H9 (cell line): ENCODE measurements around the gene SLC44A3. TPM values are rescaled to one million over a fixed set of nuclear protein-coding genes. Genes with fewer than 3 reads are reported as not detected.

Experiments
- DNase-seq: peaks from one replicate; pipeline ENCODE4 v3.0.0-alpha.2; 2017
- H2AFZ ChIP-seq: one replicate; pipeline ENCODE4 v1.6.1; 2013; ENCODE audit warnings: mild to moderate bottlenecking, low read length, control low read depth, moderate library complexity
- H2AK5ac ChIP-seq: 2 replicates; pipeline ENCODE4 v1.6.1; 2013; ENCODE audit warnings: low read length, control low read depth, mixed read lengths; ENCODE audit not compliant: insufficient read length
- H2BK120ac ChIP-seq: one replicate; pipeline ENCODE4 v1.6.1; 2013; ENCODE audit warnings: low read depth, mild to moderate bottlenecking, low read length, control low read depth, inconsistent platforms; ENCODE audit not compliant: poor library complexity, severe bottlenecking
- H2BK12ac ChIP-seq: 2 replicates; pipeline ENCODE4 v1.6.1; 2013; ENCODE audit warnings: low read length, control low read depth, mixed read lengths, low read depth; ENCODE audit not compliant: insufficient read length
- H2BK15ac ChIP-seq: 2 replicates; pipeline ENCODE4 v1.6.1; 2013; ENCODE audit warnings: low read depth, low read length, control low read depth
- H2BK20ac ChIP-seq: one replicate; pipeline ENCODE4 v1.6.1; 2013; ENCODE audit warnings: low read depth, mild to moderate bottlenecking, low read length, control low read depth, inconsistent platforms; ENCODE audit not compliant: poor library complexity, severe bottlenecking
- H2BK5ac ChIP-seq: 2 replicates; pipeline ENCODE4 v1.6.1; 2013; ENCODE audit warnings: low read length, control low read depth, mixed read lengths; ENCODE audit not compliant: insufficient read length
- H3K14ac ChIP-seq: 2 replicates; pipeline ENCODE4 v1.6.1; 2013; ENCODE audit warnings: low read length, control low read depth; ENCODE audit not compliant: insufficient read depth
- H3K18ac ChIP-seq: 2 replicates; pipeline ENCODE4 v1.6.1; 2013; ENCODE audit warnings: low read depth, mild to moderate bottlenecking, mixed read lengths, low read length, control low read depth; ENCODE audit not compliant: insufficient read length
- H3K23ac ChIP-seq: 2 replicates; pipeline ENCODE4 v1.6.1; 2013; ENCODE audit warnings: low read length, control low read depth, mixed read lengths, low read depth; ENCODE audit not compliant: insufficient read length
- H3K23me2 ChIP-seq: 2 replicates; pipeline ENCODE4 v1.6.1; 2013; ENCODE audit warnings: low read depth, mild to moderate bottlenecking, mixed read lengths, low read length, control low read depth; ENCODE audit not compliant: insufficient read length, poor library complexity, severe bottlenecking
- H3K27ac ChIP-seq: 2 replicates; pipeline ENCODE4 v1.5.1; 2013; ENCODE audit warnings: low read length, control low read depth, mixed read lengths, low read depth; ENCODE audit not compliant: insufficient read length
- H3K27me3 ChIP-seq: 2 replicates; pipeline ENCODE4 v1.6.1; 2013; ENCODE audit warnings: low read length, control low read depth, inconsistent platforms; ENCODE audit not compliant: insufficient read depth
- H3K4ac ChIP-seq: 2 replicates; pipeline ENCODE4 v1.6.1; 2013; ENCODE audit warnings: low read depth, mild to moderate bottlenecking, control low read depth, inconsistent platforms, low read length, moderate library complexity
- H3K4me1 ChIP-seq: 2 replicates; pipeline ENCODE4 v1.6.1; 2013; ENCODE audit warnings: low read length, control low read depth, inconsistent platforms; ENCODE audit not compliant: insufficient read depth
- H3K4me2 ChIP-seq: 2 replicates; pipeline ENCODE4 v1.6.1; 2013; ENCODE audit warnings: low read length, control low read depth, mixed read lengths; ENCODE audit not compliant: insufficient read length, insufficient read depth
- H3K56ac ChIP-seq: 2 replicates; pipeline ENCODE4 v1.6.1; 2013; ENCODE audit warnings: low read depth, mild to moderate bottlenecking, mixed read lengths, low read length, control low read depth; ENCODE audit not compliant: insufficient read length
- H3K79me1 ChIP-seq: 2 replicates; pipeline ENCODE4 v1.6.1; 2013; ENCODE audit warnings: low read depth, mild to moderate bottlenecking, moderate library complexity, low read length, control low read depth, inconsistent platforms; ENCODE audit not compliant: insufficient read depth, poor library complexity, severe bottlenecking
- H3K79me2 ChIP-seq: 2 replicates; pipeline ENCODE4 v1.6.1; 2013; ENCODE audit warnings: low read length, control low read depth, inconsistent platforms; ENCODE audit not compliant: insufficient read depth
- H3K9ac ChIP-seq: 2 replicates; pipeline ENCODE4 v1.6.1; 2013; ENCODE audit warnings: low read length, control low read depth, mixed read lengths; ENCODE audit not compliant: insufficient read length; ENCODE audit errors: extremely low read depth
- H3K9me3 ChIP-seq: one replicate; pipeline ENCODE4 v1.6.1; 2013; ENCODE audit warnings: low read depth, low read length, inconsistent platforms; ENCODE audit not compliant: control insufficient read depth
- H3T11ph ChIP-seq: one replicate; pipeline ENCODE4 v1.6.1; 2013; ENCODE audit warnings: mild to moderate bottlenecking, low read length, control low read depth, inconsistent platforms
- H4K20me1 ChIP-seq: one replicate; pipeline ENCODE4 v1.6.1; 2013; ENCODE audit not compliant: control insufficient read depth, insufficient read length, insufficient read depth
- H4K5ac ChIP-seq: 2 replicates; pipeline ENCODE4 v1.6.1; 2013; ENCODE audit warnings: low read depth, mild to moderate bottlenecking, mixed read lengths, low read length, control low read depth; ENCODE audit not compliant: insufficient read length
- H4K8ac ChIP-seq: replicated peaks from 2 replicates; pipeline ENCODE4 v1.6.1; 2013; ENCODE audit warnings: low read length, control low read depth, mixed read lengths, low read depth; ENCODE audit not compliant: insufficient read length
- H4K91ac ChIP-seq: 2 replicates; pipeline ENCODE4 v1.6.1; 2013; ENCODE audit warnings: low read depth, mild to moderate bottlenecking, moderate library complexity, mixed read lengths, low read length, control low read depth; ENCODE audit not compliant: insufficient read length
- H3K27ac Mint-ChIP-seq, 3 experiments: 2 replicates in 2 of 3; 3 replicates in 1 of 3; pipeline ENCODE4 v1.8.0; 2020 to 2021; ENCODE audit warnings: mixed read lengths in 3 of 3, mild to moderate bottlenecking in 1 of 3, moderate library complexity in 1 of 3
- H3K27me3 Mint-ChIP-seq: 2 replicates; pipeline ENCODE4 v1.8.0; 2021; ENCODE audit warnings: low read depth, mild to moderate bottlenecking, moderate library complexity, mixed read lengths
- H3K36me3 Mint-ChIP-seq, 3 experiments: 2 replicates in 2 of 3; 3 replicates in 1 of 3; pipeline ENCODE4 v1.8.0; 2020 to 2021; ENCODE audit warnings: low read depth in 3 of 3, mixed read lengths in 3 of 3; ENCODE audit not compliant: insufficient read depth in 1 of 3
- H3K4me1 Mint-ChIP-seq, 2 experiments: 2 replicates each; pipeline ENCODE4 v1.8.0; 2020; ENCODE audit warnings: mixed read lengths in 2 of 2
- H3K4me3 Mint-ChIP-seq, 2 experiments: 2 replicates in 1 of 2; 3 replicates in 1 of 2; pipeline ENCODE4 v1.8.0; 2020 to 2021; ENCODE audit warnings: mild to moderate bottlenecking in 2 of 2, mixed read lengths in 2 of 2, moderate library complexity in 1 of 2
- H3K9me3 Mint-ChIP-seq, 2 experiments: 2 replicates in 1 of 2; 3 replicates in 1 of 2; pipeline ENCODE4 v1.8.0; 2020; ENCODE audit warnings: mild to moderate bottlenecking in 2 of 2, mixed read lengths in 2 of 2, moderate library complexity in 1 of 2
- WGBS: extraction: QIAGEN DNeasy Blood & Tissue Kit; methylation state at CpG from one replicate; pipeline ENCODE4 v1.1.7; 2013; ENCODE audit warnings: missing lambda C conversion rate, low lambda C conversion rate, mixed read lengths; ENCODE audit not compliant: insufficient read length; ENCODE audit errors: extremely low coverage; 5-methylcytosine and 5-hydroxymethylcytosine counted together
- total RNA-seq: library from RNA; stranded (reverse); gene quantifications from 2 replicates; pipeline ENCODE4 v1.2.1, GENCODE V29; 2021
- TF ChIP-seq, protein P1 (sequence below): fragments of 200-600 bp; sonication (generic); conservative IDR thresholded peaks from 3 replicates; pipeline ENCODE4 v1.8.0; 2021; ENCODE audit warnings: antibody characterized with exemption, mild to moderate bottlenecking

The SLC44A3 gene
- total RNA-seq, 1 experiment from 2014 or later, result 5.5 TPM

GRCh38 chr1:94926126-94926914 is 106.2 kb downstream of the SLC44A3 start:
- peak overlapping the region; percentile 36 for H2BK5ac ChIP-seq
- H3K4ac ChIP-seq, result peak overlapping the region; percentile 97
- H2AK5ac ChIP-seq, result no peak overlapping the region
- H3K56ac ChIP-seq, result peak overlapping the region; percentile 67
- peak overlapping the region; percentile 83 for H2BK120ac ChIP-seq
- H4K91ac ChIP-seq, result peak overlapping the region; percentile 99
- H4K20me1 ChIP-seq, result no peaks in the 10 kb centered on the region
- peak overlapping the region; percentile 3 for H3T11ph ChIP-seq
- H3K36me3 Mint-ChIP-seq, result peaks cover 18 to 34% (median 27%) of the 10 kb centered on the region in 3 experiments
- no CpG with 5 or more reads among the region's 78 CpGs for WGBS
- H3K4me1 Mint-ChIP-seq, result peaks cover 65 to 72% of the 10 kb centered on the region in 2 experiments
- H3K23me2 ChIP-seq, result peaks cover 18% of the 10 kb centered on the region
- H3K4me3 Mint-ChIP-seq, result peak overlapping the region; percentile 95 to 98
- peak overlapping the region; percentile 97 for H3K18ac ChIP-seq
- peak overlapping the region; percentile 92 for H3K9ac ChIP-seq
- peak overlapping the region; percentile 59; the same call in 1 of the 2 replicates for H2BK15ac ChIP-seq
- H3K9me3 Mint-ChIP-seq, result peaks cover 0 to 2% of the 10 kb centered on the region in 2 experiments; a peak in 1 of 5 replicates
- H2BK20ac ChIP-seq, result no peak overlapping the region
- TF ChIP-seq, protein P1, sequence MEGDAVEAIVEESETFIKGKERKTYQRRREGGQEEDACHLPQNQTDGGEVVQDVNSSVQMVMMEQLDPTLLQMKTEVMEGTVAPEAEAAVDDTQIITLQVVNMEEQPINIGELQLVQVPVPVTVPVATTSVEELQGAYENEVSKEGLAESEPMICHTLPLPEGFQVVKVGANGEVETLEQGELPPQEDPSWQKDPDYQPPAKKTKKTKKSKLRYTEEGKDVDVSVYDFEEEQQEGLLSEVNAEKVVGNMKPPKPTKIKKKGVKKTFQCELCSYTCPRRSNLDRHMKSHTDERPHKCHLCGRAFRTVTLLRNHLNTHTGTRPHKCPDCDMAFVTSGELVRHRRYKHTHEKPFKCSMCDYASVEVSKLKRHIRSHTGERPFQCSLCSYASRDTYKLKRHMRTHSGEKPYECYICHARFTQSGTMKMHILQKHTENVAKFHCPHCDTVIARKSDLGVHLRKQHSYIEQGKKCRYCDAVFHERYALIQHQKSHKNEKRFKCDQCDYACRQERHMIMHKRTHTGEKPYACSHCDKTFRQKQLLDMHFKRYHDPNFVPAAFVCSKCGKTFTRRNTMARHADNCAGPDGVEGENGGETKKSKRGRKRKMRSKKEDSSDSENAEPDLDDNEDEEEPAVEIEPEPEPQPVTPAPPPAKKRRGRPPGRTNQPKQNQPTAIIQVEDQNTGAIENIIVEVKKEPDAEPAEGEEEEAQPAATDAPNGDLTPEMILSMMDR, result peak; percentile 67
- no peaks in the 10 kb centered on the region for H3K27me3 Mint-ChIP-seq
- H3K14ac ChIP-seq, result peak overlapping the region; percentile 93
- H3K23ac ChIP-seq, result peak overlapping the region; percentile 43
- peak overlapping the region; percentile 82 for H3K27ac ChIP-seq
- DNase-seq, result peak; percentile 58
- H3K79me1 ChIP-seq, result peaks cover 5% of the 10 kb centered on the region
- no peak overlapping the region for H4K8ac ChIP-seq
- H2BK12ac ChIP-seq, result peak overlapping the region; percentile 83
- peaks cover 19% of the 10 kb centered on the region; the same call in 1 of the 2 replicates for H3K4me1 ChIP-seq
- H3K9me3 ChIP-seq, result no peaks in the 10 kb centered on the region
- H3K79me2 ChIP-seq, result peaks cover 31% of the 10 kb centered on the region
- peak overlapping the region; percentile 100 for H3K27ac Mint-ChIP-seq
- peak overlapping the region; percentile 79 for H3K4me2 ChIP-seq
- no peaks in the 10 kb centered on the region for H3K27me3 ChIP-seq
- H2AFZ ChIP-seq, result no peak overlapping the region
- peak overlapping the region; percentile 76 for H4K5ac ChIP-seq
